NCI-H1436 treated with DMSO at 0.1 percent for 48 hours (cell line): Measurements from ENCODE around the gene POTEB.
"Not testable (repeated sequence)": the region's sequence is repeated elsewhere in the genome, so short reads cannot be mapped to it uniquely, and the experiment has no call there.

Source experiments
- DNase-seq: peaks from one replicate; lab custom pipeline; 2025; lab: John Stamatoyannopoulos, UW

POTEB gene

GRCh38 chr15:21877635-21878034, at the start of gene POTEB:
Gene POTEB (minus strand): TSS chr15:21877735. CDS start chr15:21877246, 489 bp downstream.
- not testable (repeated sequence) for DNase-seq

DNA sequence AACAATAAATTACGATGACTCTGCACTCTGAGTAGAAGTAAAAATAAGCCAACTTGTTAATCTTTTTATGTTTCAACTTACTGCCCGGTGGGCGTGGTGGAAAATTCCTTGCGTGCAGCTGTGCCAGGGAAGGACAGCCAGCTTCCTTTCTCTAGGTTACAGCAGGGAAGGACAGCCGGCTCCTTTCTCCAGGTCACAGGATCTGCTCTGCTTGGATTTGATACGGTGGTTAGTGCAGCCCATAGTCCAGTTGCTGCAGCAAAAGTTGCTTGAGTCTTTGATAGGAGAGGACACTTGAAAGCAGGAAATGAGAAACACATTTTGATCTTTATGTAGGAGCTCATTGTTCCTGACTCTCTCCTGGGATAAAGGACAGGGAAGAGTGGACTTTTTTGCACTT, 13.4 kb upstream of the POTEB start:
- not testable (repeated sequence) for DNase-seq

DNA sequence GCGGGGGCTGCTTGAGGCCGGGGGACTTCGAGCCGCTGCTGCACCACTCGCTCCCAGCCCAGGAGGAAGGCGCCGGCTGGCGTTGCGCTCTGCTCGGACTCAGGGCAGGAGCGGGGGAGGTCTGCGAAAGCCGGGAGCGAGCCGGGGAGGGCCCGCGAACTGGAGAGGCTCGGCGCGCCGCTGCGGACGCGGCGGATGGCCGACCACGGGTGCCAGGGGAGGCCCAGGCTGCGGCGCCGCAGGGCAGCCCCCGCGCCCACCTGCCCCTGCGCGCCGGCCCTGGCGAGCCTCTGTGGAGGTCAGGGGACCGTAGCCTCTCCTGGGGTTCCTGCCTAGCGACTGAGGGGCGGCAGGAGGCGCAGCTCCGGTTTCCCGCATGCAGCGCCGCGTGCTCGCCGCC, 12.0 kb upstream of the POTEB start:
- not testable (repeated sequence) for DNase-seq

DNA sequence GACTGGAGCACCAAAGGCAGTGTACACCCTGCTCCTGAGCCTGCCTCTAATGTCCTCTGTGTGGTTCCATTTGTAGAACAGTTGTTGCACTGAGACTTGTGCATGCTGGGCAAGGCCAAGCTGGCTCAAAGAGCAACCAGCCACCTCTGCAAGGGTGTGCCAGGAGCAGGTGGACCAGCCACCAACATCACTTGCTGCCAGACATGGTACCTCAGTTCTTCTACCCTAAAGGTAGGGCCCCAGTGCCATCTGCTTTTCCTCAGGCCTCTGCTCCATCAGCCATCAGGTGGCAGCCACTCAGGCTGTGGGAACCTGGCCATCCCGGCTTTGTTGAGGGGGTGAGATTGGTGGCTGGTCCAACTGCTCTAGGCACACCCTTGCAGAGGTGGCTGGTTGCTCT, 38.7 kb downstream of the POTEB start:
- DNase-seq, result not testable (repeated sequence)
